B cell (primary cell): ENCODE results near the gene RPUSD3. TPM values are rescaled to one million over a fixed set of nuclear protein-coding genes. Genes with fewer than 3 reads are reported as not detected.

Experiments used
- ATAC-seq: fragments of 200-7000 bp; cut with Tn5 transposase; one replicate; pipeline ENCODE4 v1.10.0; 2021; ENCODE audit warnings: low read depth, mild to moderate bottlenecking, moderate number of reproducible peaks, moderate library complexity
- CTCF ChIA-PET: fragments of 350-600 bp; sonication (Branson Sonifier 250); formaldehyde crosslinking; loops from one replicate; lab custom pipeline; 2021; ENCODE audit warnings: antibody characterized with exemption, inconsistent platforms; lab: Charles Lee
- POLR2A ChIA-PET: fragments of 350-600 bp; sonication (Branson Sonifier 250); formaldehyde crosslinking; loops from one replicate; lab custom pipeline; 2021; ENCODE audit warnings: antibody characterized with exemption; lab: Charles Lee
- DNase-seq: peaks from one replicate; pipeline ENCODE4 v3.0.0; 2013
- H2AFZ ChIP-seq: 2 replicates; pipeline ENCODE4 v1.6.1; 2012; ENCODE audit warnings: mild to moderate bottlenecking, low read depth, low read length; ENCODE audit not compliant: insufficient read depth, poor library complexity, severe bottlenecking
- H3K27ac ChIP-seq, 2 donors: 1 replicate in 1 of 2; 2 replicates in 1 of 2; pipeline ENCODE4 v1.5.1; 2012 to 2013; ENCODE audit warnings: low read length in 2 of 2, mild to moderate bottlenecking in 2 of 2, moderate library complexity in 1 of 2
- H3K27me3 ChIP-seq, 4 experiments: fragments of 200-600 bp in 1 of 4; sonication (generic) in 1 of 4; replicated peaks in 1 of 4; 1 replicate in 2 of 4; 2 replicates in 2 of 4; pipeline versions ENCODE4 v1.6.1 to v1.7.0; 2013 to 2016; ENCODE audit warnings: low read length in 3 of 4, mild to moderate bottlenecking in 2 of 4, mixed read lengths in 1 of 4, moderate library complexity in 1 of 4; ENCODE audit not compliant: insufficient read depth in 4 of 4, control insufficient read depth in 3 of 4; ENCODE audit errors: control extremely low read depth in 1 of 4
- H3K36me3 ChIP-seq, 2 experiments: replicated peaks in 1 of 2; 1 replicate in 1 of 2; 2 replicates in 1 of 2; pipeline versions ENCODE4 v1.6.1 to v1.7.1; 2013; ENCODE audit warnings: low read length in 1 of 2; ENCODE audit not compliant: insufficient read depth in 2 of 2, control insufficient read depth in 1 of 2; ENCODE audit errors: control extremely low read depth in 1 of 2, extremely low read depth in 1 of 2
- H3K4me1 ChIP-seq, 2 donors: fragments of 200-600 bp in 1 of 2; sonication (generic) in 1 of 2; 1 replicate in 1 of 2; 2 replicates in 1 of 2; pipeline versions ENCODE4 v1.5.1 to v1.6.1; 2013 to 2017; ENCODE audit warnings: low read length in 2 of 2; ENCODE audit not compliant: control insufficient read depth in 2 of 2, insufficient read depth in 2 of 2
- H3K4me2 ChIP-seq: replicated peaks from 2 replicates; pipeline ENCODE3; 2012; ENCODE audit warnings: mild to moderate bottlenecking, low read depth, low read length; ENCODE audit not compliant: poor library complexity, severe bottlenecking
- H3K4me3 ChIP-seq, 5 experiments: fragments of 200-600 bp in 1 of 5; sonication (generic) in 1 of 5; 1 replicate in 3 of 5; 2 replicates in 2 of 5; pipeline versions ENCODE4 v1.5.1 to v1.7.0; 2011 to 2016; ENCODE audit warnings: low read length in 4 of 5, mild to moderate bottlenecking in 4 of 5, low read depth in 2 of 5, control low read depth in 1 of 5, moderate library complexity in 1 of 5; ENCODE audit not compliant: insufficient read depth in 1 of 5; ENCODE audit errors: control extremely low read depth in 1 of 5, extremely low read depth in 1 of 5
- H3K79me2 ChIP-seq: fragments of 200-600 bp; sonication (generic); one replicate; pipeline ENCODE4 v1.6.0; 2016; ENCODE audit warnings: low read length; ENCODE audit not compliant: control insufficient read depth, insufficient read depth
- H3K9ac ChIP-seq: fragments of 200-600 bp; sonication (generic); 2 replicates; pipeline ENCODE4 v1.6.1; 2017; ENCODE audit warnings: mild to moderate bottlenecking, low read length, moderate library complexity
- H3K9me3 ChIP-seq, 3 donors: one replicate each; pipeline versions ENCODE4 v1.6.1 to v1.7.1; 2013; ENCODE audit warnings: low read length in 2 of 3; ENCODE audit not compliant: control insufficient read depth in 2 of 3, insufficient read depth in 1 of 3; ENCODE audit errors: control extremely low read depth in 1 of 3
- H4K20me1 ChIP-seq: 2 replicates; pipeline ENCODE4 v1.6.0; 2012; ENCODE audit warnings: mild to moderate bottlenecking, low read length; ENCODE audit not compliant: insufficient read depth, control insufficient read depth, poor library complexity, severe bottlenecking
- H3K27ac Mint-ChIP-seq: one replicate; pipeline ENCODE4 v1.8.0; 2021; ENCODE audit warnings: mixed read lengths
- H3K27me3 Mint-ChIP-seq: one replicate; pipeline ENCODE4 v1.8.0; 2021; ENCODE audit warnings: mixed read lengths
- H3K4me1 Mint-ChIP-seq: one replicate; pipeline ENCODE4 v1.8.0; 2021; ENCODE audit warnings: mixed read lengths
- H3K4me3 Mint-ChIP-seq: one replicate; pipeline ENCODE4 v1.8.0; 2021; ENCODE audit warnings: mixed read lengths
- H3K9me3 Mint-ChIP-seq: one replicate; pipeline ENCODE4 v1.8.0; 2022; ENCODE audit warnings: mixed read lengths; ENCODE audit not compliant: insufficient read depth
- EZH2 ChIP-seq: IDR thresholded peaks from 2 replicates; pipeline ENCODE4 v1.6.1; 2012; ENCODE audit warnings: borderline replicate concordance, low read depth, mild to moderate bottlenecking, moderate library complexity, low read length; ENCODE audit not compliant: insufficient read depth, poor library complexity, severe bottlenecking
- WGBS: methylation state at CpG from one replicate; pipeline ENCODE4 v1.1.5; 2013; ENCODE audit warnings: missing lambda C conversion rate; ENCODE audit not compliant: insufficient coverage; 5-methylcytosine and 5-hydroxymethylcytosine counted together
- intact Hi-C: fragments of 100-400 bp; cut with micrococcal nuclease; formaldehyde crosslinking; loops from one replicate; pipeline ENCODE4 v1.10.0; 2022
- polyA plus RNA-seq: library from polyadenylated mRNA; depleted of rRNA; stranded (reverse); fragments of >200 nt; gene quantifications from 2 replicates; pipeline ENCODE4 v1.2.3, GENCODE V29; 2012
- total RNA-seq, 2 donors: library from RNA; stranded (reverse); fragments of 120-200 nt in 1 of 2; gene quantifications; 1 replicate in 1 of 2; 2 replicates in 1 of 2; pipeline versions ENCODE4 v1.2.3 to v1.2.4, GENCODE V29; 2013 to 2022
- TF ChIP-seq, protein P1 (sequence below): fragments of 200-600 bp; IDR thresholded peaks from one replicate; pipeline ENCODE4 v1.8.0; 2022; ENCODE audit warnings: antibody characterized with exemption, mild to moderate bottlenecking

The RPUSD3 gene
- total and polyA plus RNA-seq, 2 donors (not counting 1 experiment from before 2014, with no cell fraction given): 57.0 to 60.7 TPM

DNA sequence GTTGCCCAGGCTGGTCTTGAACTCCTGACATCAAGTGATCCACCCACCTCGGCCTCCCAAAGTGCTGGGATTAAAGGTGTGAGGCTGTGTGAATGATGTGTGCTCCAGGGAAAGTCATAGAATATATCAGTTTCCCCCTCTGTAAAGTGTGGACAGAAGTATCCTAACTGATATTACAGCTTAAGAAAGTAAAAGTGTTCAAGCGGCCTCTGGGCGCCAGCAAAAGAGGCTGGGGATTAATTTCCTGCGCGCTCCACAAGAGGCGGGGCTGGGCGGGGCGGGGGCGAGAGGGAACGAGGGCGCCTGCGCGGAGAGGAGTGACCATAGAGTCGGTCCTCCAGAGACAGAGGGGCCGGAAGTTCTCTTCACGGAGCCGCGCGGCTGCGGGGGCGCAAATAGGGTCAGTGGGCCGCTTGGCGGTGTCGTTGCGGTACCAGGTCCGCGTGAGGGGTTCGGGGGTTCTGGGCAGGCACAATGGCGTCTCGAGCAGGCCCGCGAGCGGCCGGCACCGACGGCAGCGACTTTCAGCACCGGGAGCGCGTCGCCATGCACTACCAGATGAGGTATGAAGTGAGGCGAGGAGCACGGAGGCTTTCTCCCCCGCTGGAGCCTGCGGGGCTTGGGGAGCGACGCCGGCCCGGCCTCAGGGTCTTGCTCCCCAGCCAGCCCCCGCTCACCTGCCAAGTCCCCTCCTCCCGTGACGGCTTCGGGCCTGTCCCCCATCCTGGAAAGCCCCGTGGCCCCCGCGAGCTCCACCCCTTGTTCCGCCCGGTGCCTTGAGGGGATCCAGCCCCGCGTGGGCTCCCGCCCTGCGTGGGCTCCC is 46.7 kb upstream of the RPUSD3 start, which contains the start of gene JAGN1:
Gene JAGN1 (plus strand): TSS at position 362 of the 823 bp plus-strand sequence. CDS start 113 bp downstream, at position 475.
- POLR2A ChIA-PET: interaction anchor here (0.5 to 3.1 kb wide), 14 partner anchors 43 to 494 kb away, joined by 3 to 19 read pairs (median 4); partner anchors contain the start of genes ARPC4, BRPF1, CRELD1 and IRAK2
- peak within 1 kb of the TSS; percentile 99 for H3K4me3 Mint-ChIP-seq
- TF ChIP-seq, protein P1, sequence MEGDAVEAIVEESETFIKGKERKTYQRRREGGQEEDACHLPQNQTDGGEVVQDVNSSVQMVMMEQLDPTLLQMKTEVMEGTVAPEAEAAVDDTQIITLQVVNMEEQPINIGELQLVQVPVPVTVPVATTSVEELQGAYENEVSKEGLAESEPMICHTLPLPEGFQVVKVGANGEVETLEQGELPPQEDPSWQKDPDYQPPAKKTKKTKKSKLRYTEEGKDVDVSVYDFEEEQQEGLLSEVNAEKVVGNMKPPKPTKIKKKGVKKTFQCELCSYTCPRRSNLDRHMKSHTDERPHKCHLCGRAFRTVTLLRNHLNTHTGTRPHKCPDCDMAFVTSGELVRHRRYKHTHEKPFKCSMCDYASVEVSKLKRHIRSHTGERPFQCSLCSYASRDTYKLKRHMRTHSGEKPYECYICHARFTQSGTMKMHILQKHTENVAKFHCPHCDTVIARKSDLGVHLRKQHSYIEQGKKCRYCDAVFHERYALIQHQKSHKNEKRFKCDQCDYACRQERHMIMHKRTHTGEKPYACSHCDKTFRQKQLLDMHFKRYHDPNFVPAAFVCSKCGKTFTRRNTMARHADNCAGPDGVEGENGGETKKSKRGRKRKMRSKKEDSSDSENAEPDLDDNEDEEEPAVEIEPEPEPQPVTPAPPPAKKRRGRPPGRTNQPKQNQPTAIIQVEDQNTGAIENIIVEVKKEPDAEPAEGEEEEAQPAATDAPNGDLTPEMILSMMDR: no peak
- TF ChIP-seq EZH2: no peak

More for the DNA sequence above, 46.7 kb upstream of the RPUSD3 start, which contains the start of gene JAGN1:
- Histone ChIP-seq H4K20me1 (no peaks in the 10 kb centered on the region), H3K9ac (peak within 1 kb of the TSS; percentile 100), H3K4me3 (peak within 1 kb of the TSS; percentile 81 to 99 (median 98)), H3K4me2 (peak within 1 kb of the TSS; percentile 75), H3K79me2 (peaks cover 41% of the 10 kb centered on the region), H3K27ac (peak within 1 kb of the TSS; percentile 100), H3K27me3 (no peaks in the 10 kb centered on the region), H2AFZ (peak within 1 kb of the TSS; percentile 83), H3K4me1 (peaks cover 17 to 24% of the 10 kb centered on the region in 2 donors), H3K36me3 (peaks cover 3 to 16% of the 10 kb centered on the region in 2 experiments), H3K9me3 (no peaks in the 10 kb centered on the region)
- Mint-ChIP-seq H3K27ac (peak within 1 kb of the TSS; percentile 99), H3K27me3 (no peaks in the 10 kb centered on the region), H3K4me1 (peaks cover 38% of the 10 kb centered on the region), H3K9me3 (no peaks in the 10 kb centered on the region)
- 0% methylated on average over 61 of the region's 62 CpGs for WGBS
- ATAC-seq: peak; percentile 84
- intact Hi-C loops: loop anchor here (1.0 to 5.0 kb wide), 10 partner anchors 43 to 430 kb away; partner anchors contain the start of genes ARPC4, BRPF1, CRELD1 and EMC3
- peak; percentile 95 for DNase-seq
- CTCF ChIA-PET: interaction anchor here (1.6 to 2.9 kb wide), 3 partner anchors 22 to 163 kb away, joined by 4 to 15 read pairs (median 6); partner anchors contain the start of gene CRELD1
